Central memory CD8-positive, alpha-beta T cell (primary cell): ENCODE measurements around the gene CLASP1.

Experiments
- ATAC-seq: fragments of 150-1000 bp; cut with Tn5 transposase; replicated peaks from 2 replicates; pipeline ENCODE4 v1.10.0; 2022; ENCODE audit warnings: mild to moderate bottlenecking, moderate FRiP score, moderate number of reproducible peaks; ENCODE audit not compliant: poor library complexity, severe bottlenecking; ENCODE audit errors: extremely low read depth
- DNase-seq, 2 donors: peaks; one replicate each; pipeline ENCODE4 v3.0.0; 2021; ENCODE audit warnings: low spot score in 2 of 2
- H3K27ac Mint-ChIP-seq: one replicate; pipeline ENCODE4 v1.8.0; 2022; ENCODE audit warnings: low read depth, mild to moderate bottlenecking, moderate library complexity, mixed read lengths
- H3K27me3 Mint-ChIP-seq: one replicate; pipeline ENCODE4 v1.8.0; 2022; ENCODE audit warnings: mixed read lengths
- H3K36me3 Mint-ChIP-seq: one replicate; pipeline ENCODE4 v1.8.0; 2022; ENCODE audit warnings: mild to moderate bottlenecking, moderate library complexity, mixed read lengths; ENCODE audit not compliant: insufficient read depth
- H3K4me1 Mint-ChIP-seq: one replicate; pipeline ENCODE4 v1.8.0; 2022; ENCODE audit warnings: mixed read lengths
- H3K4me3 Mint-ChIP-seq: one replicate; pipeline ENCODE4 v1.8.0; 2022; ENCODE audit warnings: mild to moderate bottlenecking, moderate library complexity, mixed read lengths
- H3K9me3 Mint-ChIP-seq: one replicate; pipeline ENCODE4 v1.8.0; 2022; ENCODE audit warnings: mixed read lengths

Gene CLASP1

GRCh38 chr2:121536347-121536746, 112.9 kb downstream of the CLASP1 start:
- Mint-ChIP-seq H3K4me3 (no peak overlapping the region), H3K27ac (no peak overlapping the region), H3K36me3 (peaks cover 2% of the 10 kb centered on the region), H3K27me3 (no peaks in the 10 kb centered on the region), H3K4me1 (peaks cover 38% of the 10 kb centered on the region), H3K9me3 (no peaks in the 10 kb centered on the region)
- ATAC-seq: no peak
- no peak for DNase-seq

GRCh38 chr2:121534007-121534406, 115.3 kb downstream of the CLASP1 start:
- H3K27me3 Mint-ChIP-seq: no peaks in the 10 kb centered on the region
- no peaks in the 10 kb centered on the region for H3K9me3 Mint-ChIP-seq
- H3K4me3 Mint-ChIP-seq: no peak overlapping the region
- H3K27ac Mint-ChIP-seq: peak overlapping the region; percentile 59
- DNase-seq: no peak
- peaks cover 15% of the 10 kb centered on the region for H3K36me3 Mint-ChIP-seq
- peaks cover 44% of the 10 kb centered on the region for H3K4me1 Mint-ChIP-seq
- ATAC-seq: no peak

DNA sequence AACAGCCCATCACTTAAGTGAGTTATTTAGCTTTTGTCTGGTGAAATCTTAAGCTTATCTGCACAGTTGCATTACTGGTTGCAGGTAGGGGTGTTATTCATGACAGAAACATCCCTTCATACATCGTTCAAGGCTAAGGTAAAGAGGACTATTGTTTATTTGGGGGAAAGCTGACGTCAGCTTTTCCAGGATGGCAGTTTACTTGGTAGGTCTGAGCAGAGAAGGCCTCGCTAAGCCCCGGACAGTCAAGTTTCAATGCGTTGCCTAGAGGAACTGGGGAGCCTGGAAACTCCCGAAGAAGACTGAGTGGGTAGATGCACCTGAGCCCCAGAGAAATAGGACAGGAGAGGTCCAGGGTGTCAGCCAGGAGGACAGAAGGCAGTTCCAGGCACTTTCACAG, 116.4 kb downstream of the CLASP1 start:
- no peak for ATAC-seq
- DNase-seq: no peak
- Mint-ChIP-seq H3K27me3 (no peaks in the 10 kb centered on the region), H3K4me1 (peaks cover 48% of the 10 kb centered on the region), H3K27ac (peak overlapping the region; percentile 59), H3K4me3 (no peak overlapping the region), H3K9me3 (no peaks in the 10 kb centered on the region), H3K36me3 (peaks cover 19% of the 10 kb centered on the region)

DNA sequence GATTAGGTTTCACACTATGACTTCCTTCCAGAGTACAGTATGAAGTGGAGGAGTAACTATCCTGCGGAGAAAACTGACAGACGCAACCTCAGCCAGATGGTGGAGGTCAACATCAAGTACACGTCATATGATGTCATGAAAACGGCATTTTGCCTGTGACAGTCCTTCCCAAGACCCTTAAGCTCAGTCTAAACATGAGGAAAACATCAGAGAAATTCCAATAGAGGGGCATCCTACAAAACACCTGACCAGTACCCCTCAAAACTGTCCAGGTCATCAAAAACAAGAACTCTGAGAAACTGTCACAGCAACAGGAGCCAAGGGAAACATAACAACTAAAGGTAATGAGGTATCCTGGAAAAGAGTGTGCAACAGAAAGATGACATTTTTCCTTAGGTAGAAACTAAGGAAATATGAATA, 116.9 kb downstream of the CLASP1 start:
- DNase-seq (no peak), ATAC-seq (no peak)
- peaks cover 19% of the 10 kb centered on the region for H3K36me3 Mint-ChIP-seq
- no peak overlapping the region for H3K27ac Mint-ChIP-seq
- H3K9me3 Mint-ChIP-seq: no peaks in the 10 kb centered on the region
- peaks cover 42% of the 10 kb centered on the region for H3K4me1 Mint-ChIP-seq
- no peaks in the 10 kb centered on the region for H3K27me3 Mint-ChIP-seq
- no peak overlapping the region for H3K4me3 Mint-ChIP-seq

GRCh38 chr2:121530212-121530705, 119.0 kb downstream of the CLASP1 start:
- peaks cover 23% of the 10 kb centered on the region for H3K36me3 Mint-ChIP-seq
- no peaks in the 10 kb centered on the region for H3K27me3 Mint-ChIP-seq
- H3K4me1 Mint-ChIP-seq: peaks cover 33% of the 10 kb centered on the region

GRCh38 chr2:121529439-121530211, 119.6 kb downstream of the CLASP1 start:
- DNase-seq (no peak), ATAC-seq (no peak)
- Mint-ChIP-seq H3K4me1 (peaks cover 30% of the 10 kb centered on the region), H3K4me3 (peak overlapping the region; percentile 87), H3K27me3 (no peaks in the 10 kb centered on the region), H3K9me3 (no peaks in the 10 kb centered on the region), H3K36me3 (peaks cover 24% of the 10 kb centered on the region), H3K27ac (peak overlapping the region; percentile 97)

More at GRCh38 chr2:121530212-121530705, 119.0 kb downstream of the CLASP1 start:
- ATAC-seq: peak; percentile 68
- DNase-seq: no peak
- peak overlapping the region; percentile 97 for H3K27ac Mint-ChIP-seq
- no peaks in the 10 kb centered on the region for H3K9me3 Mint-ChIP-seq
- H3K4me3 Mint-ChIP-seq: peak overlapping the region; percentile 87

- ATAC-seq (no peak), DNase-seq (no peak)
- H3K4me1 Mint-ChIP-seq: peaks cover 25% of the 10 kb centered on the region
- no peaks in the 10 kb centered on the region for H3K27me3 Mint-ChIP-seq
- no peak overlapping the region for H3K4me3 Mint-ChIP-seq
- H3K36me3 Mint-ChIP-seq: peaks cover 41% of the 10 kb centered on the region
- H3K9me3 Mint-ChIP-seq: no peaks in the 10 kb centered on the region
- no peak overlapping the region for H3K27ac Mint-ChIP-seq
Measured at GRCh38 chr2:121527009-121527682, 122.1 kb downstream of the CLASP1 start.

GRCh38 chr2:121524685-121525425, 124.4 kb downstream of the CLASP1 start:
- Mint-ChIP-seq H3K9me3 (no peaks in the 10 kb centered on the region), H3K4me3 (no peak overlapping the region), H3K4me1 (peaks cover 14% of the 10 kb centered on the region), H3K36me3 (peaks cover 34% of the 10 kb centered on the region), H3K27ac (peak overlapping the region; percentile 59), H3K27me3 (no peaks in the 10 kb centered on the region)
- ATAC-seq: no peak
- no peak for DNase-seq

DNA sequence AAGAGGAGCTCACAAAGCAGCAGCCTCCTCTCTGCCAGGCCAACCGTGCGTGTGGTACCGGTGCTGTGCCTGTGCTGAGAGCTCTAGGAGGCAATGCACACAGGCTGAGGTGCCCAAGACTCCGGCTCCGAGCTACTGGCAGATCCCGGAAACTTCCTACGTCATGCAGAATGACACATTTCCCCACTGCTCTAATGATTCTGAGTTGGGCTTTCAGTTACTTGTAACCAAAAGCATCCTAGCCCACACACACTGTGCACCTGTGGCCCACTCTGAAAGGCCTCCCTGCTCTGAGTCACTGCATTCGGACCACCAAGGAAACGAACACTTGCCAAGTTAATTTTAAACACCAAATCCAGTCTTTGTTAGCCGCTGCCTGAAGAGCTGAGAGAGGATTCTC, 127.9 kb downstream of the CLASP1 start:
- no peak for ATAC-seq
- Mint-ChIP-seq H3K27me3 (no peaks in the 10 kb centered on the region), H3K36me3 (peaks cover 38% of the 10 kb centered on the region), H3K4me3 (no peak overlapping the region), H3K4me1 (peaks cover 7% of the 10 kb centered on the region), H3K9me3 (no peaks in the 10 kb centered on the region), H3K27ac (no peak overlapping the region)
- DNase-seq: no peak

DNA sequence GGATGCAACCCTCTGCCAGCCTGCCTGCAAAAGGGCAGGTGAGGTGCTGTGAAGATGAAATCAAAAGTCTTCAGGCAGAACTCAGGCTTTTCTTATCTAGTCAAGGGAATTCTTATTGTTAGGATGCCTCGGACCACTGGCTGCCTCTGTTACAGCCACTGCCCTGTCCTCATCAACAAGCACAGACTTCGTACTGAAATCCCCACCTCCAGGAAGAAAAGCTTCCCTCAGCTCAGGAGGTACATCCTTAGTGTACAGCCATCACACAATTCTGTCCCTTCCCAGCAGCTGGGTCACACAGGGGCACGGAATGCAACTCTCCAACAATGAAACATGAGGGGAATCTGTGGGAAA, 128.6 kb downstream of the CLASP1 start:
- no peak for DNase-seq
- H3K9me3 Mint-ChIP-seq: no peaks in the 10 kb centered on the region
- H3K4me1 Mint-ChIP-seq: peaks cover 11% of the 10 kb centered on the region
- H3K36me3 Mint-ChIP-seq: peaks cover 39% of the 10 kb centered on the region
- no peak for ATAC-seq
- H3K27me3 Mint-ChIP-seq: no peaks in the 10 kb centered on the region
- no peak overlapping the region for H3K27ac Mint-ChIP-seq
- no peak overlapping the region for H3K4me3 Mint-ChIP-seq

DNA sequence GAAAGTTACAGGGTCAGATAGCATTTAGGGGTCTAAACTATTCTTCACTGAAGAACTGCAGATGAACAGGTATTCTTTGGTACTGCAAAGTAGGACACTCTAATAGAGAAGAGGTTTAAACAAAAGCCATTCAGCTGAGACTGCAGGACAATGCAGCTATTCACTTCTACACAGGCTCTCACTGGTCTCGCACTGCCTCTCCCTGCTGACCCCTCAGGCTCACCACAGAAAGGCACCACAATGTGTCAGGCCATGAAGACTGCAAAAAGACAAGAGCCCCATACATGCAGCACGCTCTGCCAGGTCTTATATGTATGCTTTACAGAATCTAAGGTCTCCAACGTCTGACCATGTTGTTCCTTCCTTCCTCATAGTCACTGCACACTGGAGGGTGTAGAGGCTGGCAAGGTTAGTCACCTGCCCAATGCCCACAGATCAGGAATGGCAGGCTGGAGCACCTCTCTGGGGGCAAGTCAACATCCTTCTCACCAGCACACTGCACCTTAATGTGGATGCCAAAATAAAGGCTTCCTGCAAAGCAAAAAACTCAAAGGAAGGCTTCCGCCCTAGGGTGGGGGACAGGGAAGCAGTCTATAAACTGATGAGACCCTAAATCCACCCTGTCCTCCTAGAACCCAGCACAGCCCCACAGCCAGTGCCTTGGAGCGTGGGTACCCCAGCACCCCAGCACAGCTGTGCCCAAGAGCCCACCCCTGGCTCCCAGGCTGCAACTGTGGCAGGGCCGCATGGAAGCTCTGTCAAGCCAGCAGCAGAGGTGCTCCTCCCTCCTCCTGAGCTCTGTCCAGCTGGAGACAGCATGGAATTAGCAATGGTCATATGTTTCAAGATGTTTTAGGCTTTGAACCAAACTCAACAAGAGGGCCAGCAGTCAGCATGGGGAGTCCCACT, 129.3 kb downstream of the CLASP1 start:
- Mint-ChIP-seq H3K36me3 (peaks cover 44% of the 10 kb centered on the region), H3K27ac (no peak overlapping the region), H3K27me3 (no peaks in the 10 kb centered on the region), H3K9me3 (no peaks in the 10 kb centered on the region), H3K4me1 (peaks cover 11% of the 10 kb centered on the region), H3K4me3 (no peak overlapping the region)
- DNase-seq: no peak
- no peak for ATAC-seq

- Mint-ChIP-seq H3K27ac (peak overlapping the region; percentile 4), H3K4me1 (peaks cover 11% of the 10 kb centered on the region), H3K27me3 (no peaks in the 10 kb centered on the region), H3K36me3 (peaks cover 45% of the 10 kb centered on the region), H3K4me3 (no peak overlapping the region), H3K9me3 (no peaks in the 10 kb centered on the region)
- no peak for ATAC-seq
- no peak for DNase-seq
Measured at GRCh38 chr2:121519153-121519552, 130.1 kb downstream of the CLASP1 start.
